GM13976 (cell line): ENCODE data around the gene ACBD6.

ENCODE experiments used
- DNase-seq: peaks from one replicate; pipeline ENCODE4 v3.0.0; 2012; ENCODE audit warnings: low spot score
- CTCF ChIP-seq: IDR thresholded peaks from 2 replicates; pipeline ENCODE4 v1.5.1; 2012; ENCODE audit warnings: borderline replicate concordance, mild to moderate bottlenecking; ENCODE audit not compliant: insufficient read depth; ENCODE audit errors: extremely low read depth, missing control alignments, control extremely low read depth
- in situ Hi-C: fragments of 300-500 bp; cut with MboI; formaldehyde crosslinking; loops from one replicate; pipeline ENCODE4 v1.12.0; 2022; ENCODE audit warnings: low sequenced_read_pairs, mixed read lengths, inconsistent platforms; ENCODE audit not compliant: unreplicated experiment

Gene ACBD6

GRCh38 chr1:180456191-180456590, 46.2 kb downstream of the ACBD6 start:
- TF ChIP-seq CTCF = no peak
- in situ Hi-C loops = no loop called here
- DNase-seq = no peak

GRCh38 chr1:180451504-180451903, 50.9 kb downstream of the ACBD6 start:
- DNase-seq = no peak
- in situ Hi-C loops = no loop called here
- no peak for TF ChIP-seq CTCF

- no peak for DNase-seq
- no peak for TF ChIP-seq CTCF
- in situ Hi-C loops = no loop called here
These were observed 57.9 kb downstream of the ACBD6 start for GRCh38 chr1:180444522-180444921.

- DNase-seq = no peak
- TF ChIP-seq CTCF = no peak
- in situ Hi-C loops = no loop called here
These were observed 62.0 kb downstream of the ACBD6 start for GRCh38 chr1:180440335-180440734.

GRCh38 chr1:180435566-180435965, 66.8 kb downstream of the ACBD6 start:
- DNase-seq = no peak
- in situ Hi-C loops = no loop called here
- no peak for TF ChIP-seq CTCF

- TF ChIP-seq CTCF = no peak
- in situ Hi-C loops = no loop called here
- no peak for DNase-seq
These were observed 68.5 kb downstream of the ACBD6 start for GRCh38 chr1:180433873-180434272.

- no peak for DNase-seq
- in situ Hi-C loops = no loop called here
- no peak for TF ChIP-seq CTCF
These were observed 70.7 kb downstream of the ACBD6 start for GRCh38 chr1:180431683-180432082.
